Panc1 (cell line): Measurements from ENCODE around the gene OTUD7B. TPM values are rescaled to one million over a fixed set of nuclear protein-coding genes. Genes with fewer than 3 reads are reported as not detected.

Experiments
- ATAC-seq: fragments of 200-7000 bp; cut with Tn5 transposase; 2 replicates; pipeline ENCODE4 v1.9.1; 2020; ENCODE audit warnings: mild to moderate bottlenecking, moderate library complexity
- BruUV-seq: library from RNA; stranded (reverse); fragments of 400-500 nt; replicated peaks from 2 replicates; lab custom pipeline; 2021; lab: Mats Ljungman, UMichigan
- CTCF ChIA-PET: fragments of 300-600 bp; sonication (Branson Sonifier 250); formaldehyde crosslinking; loops from one replicate; lab custom pipeline; 2022; ENCODE audit warnings: antibody characterized with exemption; lab: Charles Lee
- POLR2A ChIA-PET: fragments of 300-600 bp; sonication (Branson Sonifier 250); formaldehyde crosslinking; loops from one replicate; lab custom pipeline; 2022; ENCODE audit warnings: antibody characterized with exemption; lab: Charles Lee
- DNase-seq: peaks from one replicate; pipeline ENCODE4 v3.0.0-alpha.2; 2010; ENCODE audit warnings: low read depth, low spot score
- H3K27ac ChIP-seq: 2 replicates; pipeline ENCODE4 v1.5.1; 2011; ENCODE audit warnings: mild to moderate bottlenecking, low read length, inconsistent platforms
- H3K27me3 ChIP-seq: fragments of 200-500 bp; sonication (Bioruptor generic); 2 replicates; pipeline ENCODE4 v1.6.0; 2014; ENCODE audit warnings: low read length, inconsistent platforms; ENCODE audit not compliant: control insufficient read depth, insufficient read depth
- H3K36me3 ChIP-seq: fragments of 200-500 bp; sonication (Bioruptor generic); 2 replicates; pipeline ENCODE4 v1.5.1; 2014; ENCODE audit warnings: inconsistent platforms, mild to moderate bottlenecking, low read length, moderate library complexity; ENCODE audit not compliant: control insufficient read depth, insufficient read depth
- H3K4me1 ChIP-seq: 2 replicates; pipeline ENCODE4 v1.5.1; 2011; ENCODE audit warnings: inconsistent platforms, mild to moderate bottlenecking, low read length, moderate library complexity; ENCODE audit not compliant: control insufficient read depth, insufficient read depth
- H3K4me3 ChIP-seq, 2 experiments: 2 replicates each; pipeline ENCODE4 v1.5.1; 2011 to 2012; ENCODE audit warnings: low read depth in 2 of 2, low read length in 2 of 2, mild to moderate bottlenecking in 2 of 2, inconsistent platforms in 1 of 2, moderate library complexity in 1 of 2
- H3K9me3 ChIP-seq: fragments of 200-500 bp; sonication (Bioruptor generic); 2 replicates; pipeline ENCODE4 v1.5.1; 2014; ENCODE audit warnings: low read depth, mild to moderate bottlenecking, inconsistent platforms, low read length, moderate library complexity; ENCODE audit not compliant: control insufficient read depth, insufficient read depth
- CTCF ChIP-seq: fragments of 450-650 bp; IDR thresholded peaks from 2 replicates; pipeline ENCODE4 v1.5.1; 2017; ENCODE audit warnings: mild to moderate bottlenecking
- POLR2AphosphoS5 ChIP-seq: IDR thresholded peaks from 2 replicates; pipeline ENCODE4 v1.6.1; 2012; ENCODE audit warnings: mild to moderate bottlenecking, low read depth, low read length, moderate library complexity
- SIN3A ChIP-seq: IDR thresholded peaks from 2 replicates; pipeline ENCODE4 v1.6.1; 2012; ENCODE audit warnings: low read depth, mild to moderate bottlenecking, low read length, moderate library complexity, borderline replicate concordance; ENCODE audit not compliant: insufficient read depth
- TCF7L2 ChIP-seq: IDR thresholded peaks from 2 replicates; pipeline ENCODE4 v1.6.1; 2011; ENCODE audit warnings: mild to moderate bottlenecking, low read depth, low read length, inconsistent platforms
- in situ Hi-C: cut with HindIII; loops from 2 replicates; pipeline ENCODE4 v1.10.0; 2016; ENCODE audit warnings: low sequenced_read_pairs, low pct_unique_long_range_greater_than_20kb
- intact Hi-C: fragments of 100-400 bp; cut with micrococcal nuclease; formaldehyde crosslinking; loops from one replicate; pipeline ENCODE4 v1.10.0; 2022; ENCODE audit not compliant: unreplicated experiment
- total RNA-seq: library from RNA; stranded (reverse); gene quantifications from one replicate; pipeline ENCODE4 v1.2.1, GENCODE V29; 2021; ENCODE audit not compliant: unreplicated experiment
- TF ChIP-seq, protein P1 (sequence below), 2 experiments: IDR thresholded peaks; 2 replicates each; pipeline ENCODE4 v1.6.1; 2011 to 2012; ENCODE audit warnings: low read depth in 2 of 2, control low read depth in 1 of 2, low read length in 1 of 2, mild to moderate bottlenecking in 1 of 2, moderate library complexity in 1 of 2; ENCODE audit not compliant: insufficient read depth in 1 of 2

OTUD7B gene
- total RNA-seq, 1 experiment from 2014 or later, result 24.1 TPM

DNA sequence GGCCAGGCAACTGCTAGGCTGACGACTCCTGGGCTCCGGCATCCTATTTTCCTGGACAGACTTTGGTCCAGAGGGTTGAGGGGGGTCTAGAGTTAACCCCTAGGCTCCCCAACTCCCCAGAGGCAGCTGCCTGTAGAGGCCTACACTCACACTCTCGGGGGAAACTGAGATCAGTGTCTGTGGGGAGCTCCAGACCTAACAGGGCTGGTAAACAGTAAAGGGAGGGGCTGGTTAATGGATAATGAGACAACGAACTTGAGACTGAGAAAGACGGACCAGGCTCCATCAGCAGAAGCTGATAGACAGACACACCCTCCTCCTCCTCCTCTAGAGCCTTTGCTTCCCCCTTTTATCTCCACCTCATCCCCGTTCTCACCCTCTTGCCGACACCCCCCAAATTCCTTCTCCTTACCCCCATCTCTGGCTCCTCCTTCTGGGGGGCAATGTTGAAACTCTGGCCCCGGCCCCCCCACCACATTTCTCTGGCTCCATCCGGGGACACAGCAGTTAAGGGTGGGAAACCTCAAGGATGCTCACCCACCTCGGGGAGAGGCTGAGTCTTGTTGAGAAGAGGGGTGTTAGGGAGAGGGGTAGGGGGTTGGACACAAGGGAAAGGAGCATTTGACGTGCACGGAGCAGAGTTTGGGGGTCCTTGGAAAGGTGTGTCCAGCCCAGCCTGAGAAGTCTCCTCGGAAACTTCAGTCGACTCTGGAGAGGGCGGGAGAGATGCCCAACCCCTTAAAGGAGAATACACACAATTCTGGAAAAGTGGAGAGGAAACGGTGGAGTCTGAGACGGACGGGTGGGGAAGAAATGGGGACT lies 74.1 kb downstream of the OTUD7B start, which contains the start of gene MTMR11:
MTMR11 (minus strand) TSS at position 710 of the 822 bp plus-strand sequence; CDS start at position 478, 232 bp downstream.
- in situ Hi-C loops, result no loop called here
- TF ChIP-seq SIN3A, result no peak
- Histone ChIP-seq H3K4me3 (peak within 1 kb of the TSS; percentile 68 to 94), H3K9me3 (no peaks in the 10 kb centered on the region), H3K4me1 (peaks cover 47% of the 10 kb centered on the region), H3K27me3 (no peaks in the 10 kb centered on the region), H3K36me3 (no peaks in the 10 kb centered on the region), H3K27ac (peak within 1 kb of the TSS; percentile 91)
- CTCF ChIA-PET, result no interaction called here
- no peak for DNase-seq
- no TSS peak for BruUV-seq
- POLR2A ChIA-PET, result no interaction called here
- ATAC-seq, result peak; percentile 76
- intact Hi-C loops, result no loop called here

GRCh38 chr1:149934356-149934755 lies 76.2 kb downstream of the OTUD7B start:
- H3K27ac ChIP-seq, result no peak overlapping the region; the same call in 1 of the 2 replicates
- no peak overlapping the region for H3K4me3 ChIP-seq
- intact Hi-C loops, result no loop called here
- peaks cover 29% of the 10 kb centered on the region for H3K4me1 ChIP-seq
- TF ChIP-seq POLR2AphosphoS5 (no peak), CTCF (no peak), SIN3A (no peak), TCF7L2 (no peak)
- TF ChIP-seq, protein P1, sequence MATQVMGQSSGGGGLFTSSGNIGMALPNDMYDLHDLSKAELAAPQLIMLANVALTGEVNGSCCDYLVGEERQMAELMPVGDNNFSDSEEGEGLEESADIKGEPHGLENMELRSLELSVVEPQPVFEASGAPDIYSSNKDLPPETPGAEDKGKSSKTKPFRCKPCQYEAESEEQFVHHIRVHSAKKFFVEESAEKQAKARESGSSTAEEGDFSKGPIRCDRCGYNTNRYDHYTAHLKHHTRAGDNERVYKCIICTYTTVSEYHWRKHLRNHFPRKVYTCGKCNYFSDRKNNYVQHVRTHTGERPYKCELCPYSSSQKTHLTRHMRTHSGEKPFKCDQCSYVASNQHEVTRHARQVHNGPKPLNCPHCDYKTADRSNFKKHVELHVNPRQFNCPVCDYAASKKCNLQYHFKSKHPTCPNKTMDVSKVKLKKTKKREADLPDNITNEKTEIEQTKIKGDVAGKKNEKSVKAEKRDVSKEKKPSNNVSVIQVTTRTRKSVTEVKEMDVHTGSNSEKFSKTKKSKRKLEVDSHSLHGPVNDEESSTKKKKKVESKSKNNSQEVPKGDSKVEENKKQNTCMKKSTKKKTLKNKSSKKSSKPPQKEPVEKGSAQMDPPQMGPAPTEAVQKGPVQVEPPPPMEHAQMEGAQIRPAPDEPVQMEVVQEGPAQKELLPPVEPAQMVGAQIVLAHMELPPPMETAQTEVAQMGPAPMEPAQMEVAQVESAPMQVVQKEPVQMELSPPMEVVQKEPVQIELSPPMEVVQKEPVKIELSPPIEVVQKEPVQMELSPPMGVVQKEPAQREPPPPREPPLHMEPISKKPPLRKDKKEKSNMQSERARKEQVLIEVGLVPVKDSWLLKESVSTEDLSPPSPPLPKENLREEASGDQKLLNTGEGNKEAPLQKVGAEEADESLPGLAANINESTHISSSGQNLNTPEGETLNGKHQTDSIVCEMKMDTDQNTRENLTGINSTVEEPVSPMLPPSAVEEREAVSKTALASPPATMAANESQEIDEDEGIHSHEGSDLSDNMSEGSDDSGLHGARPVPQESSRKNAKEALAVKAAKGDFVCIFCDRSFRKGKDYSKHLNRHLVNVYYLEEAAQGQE (IDR thresholded peaks at IDR 0.05; ENCODE audit: insufficient read depth in 1 of 2, low read depth in 2 of 2, low read length in 1 of 2), result no peak
- BruUV-seq, result no TSS peak
- POLR2A ChIA-PET, result no interaction called here
- no peak for ATAC-seq
- H3K36me3 ChIP-seq, result no peaks in the 10 kb centered on the region
- no peaks in the 10 kb centered on the region for H3K27me3 ChIP-seq
- CTCF ChIA-PET, result no interaction called here
- DNase-seq, result no peak
- in situ Hi-C loops, result no loop called here
- no peaks in the 10 kb centered on the region for H3K9me3 ChIP-seq

- in situ Hi-C loops, result no loop called here
- no peak for ATAC-seq
- no peak for TF ChIP-seq SIN3A
- no peak for TF ChIP-seq POLR2AphosphoS5
- TF ChIP-seq CTCF, result no peak
- no peak for TF ChIP-seq TCF7L2
- TF ChIP-seq, protein P1 (IDR thresholded peaks at IDR 0.05; ENCODE audit: insufficient read depth in 1 of 2, low read depth in 2 of 2, low read length in 1 of 2), result no peak
- intact Hi-C loops, result no loop called here
- H3K27ac ChIP-seq, result no peak overlapping the region
- no TSS peak for BruUV-seq
- ChIA-PET CTCF (no interaction called here), POLR2A (no interaction called here)
- DNase-seq, result no peak
- peaks cover 24% of the 10 kb centered on the region for H3K4me1 ChIP-seq
- H3K36me3 ChIP-seq, result no peaks in the 10 kb centered on the region; the same call in 1 of the 2 replicates
- no peaks in the 10 kb centered on the region for H3K27me3 ChIP-seq
- no peaks in the 10 kb centered on the region for H3K9me3 ChIP-seq
- no peak overlapping the region for H3K4me3 ChIP-seq
Measured at GRCh38 chr1:149933208-149933607, 77.3 kb downstream of the OTUD7B start.
